HG03103 (cell line): ENCODE measurements around the gene RBMS2.

Experiments used
- ATAC-seq: cut with Tn5 transposase; IDR thresholded peaks from one replicate; pipeline ENCODE4 v1.9.1; 2021; ENCODE audit warnings: low read depth; ENCODE audit not compliant: unreplicated experiment

Gene RBMS2

DNA sequence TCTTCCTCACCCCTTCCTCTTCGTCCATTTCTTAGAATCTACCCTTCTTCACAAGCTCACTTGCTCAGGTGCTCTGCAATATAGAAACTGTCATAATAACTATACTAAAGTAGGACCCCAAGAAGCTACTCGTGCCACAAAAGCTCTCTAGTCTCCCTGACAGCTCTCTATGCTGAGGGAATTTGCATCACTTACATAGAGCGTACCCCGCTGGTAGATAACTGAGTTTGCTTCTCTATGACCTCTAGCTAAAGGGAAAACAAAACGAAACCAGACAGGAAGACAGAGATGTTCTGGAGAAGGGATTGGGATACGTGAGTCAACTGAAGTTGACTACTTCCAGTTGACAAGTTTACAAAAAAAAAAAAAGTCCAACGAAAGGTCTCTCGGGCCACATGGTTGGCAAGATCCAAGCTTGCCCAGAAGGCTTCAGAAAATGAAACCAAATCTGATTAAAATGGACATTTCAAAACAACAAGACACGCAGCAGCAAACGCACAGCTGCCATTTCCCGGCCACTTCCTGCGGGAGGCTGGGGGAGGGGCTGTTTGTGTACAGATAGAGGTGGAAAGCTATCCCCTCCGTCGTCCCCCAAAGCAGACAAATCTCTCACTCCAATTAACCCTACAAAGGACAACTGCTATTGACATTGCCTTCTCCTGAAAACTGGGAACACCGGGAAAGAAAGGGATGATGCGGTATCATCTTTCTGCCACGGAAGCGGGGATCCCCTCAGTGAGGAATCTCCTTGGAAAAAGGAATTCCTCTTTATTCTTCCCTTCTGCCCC lies 107.2 kb downstream of the RBMS2 start:
- ATAC-seq = no peak

DNA sequence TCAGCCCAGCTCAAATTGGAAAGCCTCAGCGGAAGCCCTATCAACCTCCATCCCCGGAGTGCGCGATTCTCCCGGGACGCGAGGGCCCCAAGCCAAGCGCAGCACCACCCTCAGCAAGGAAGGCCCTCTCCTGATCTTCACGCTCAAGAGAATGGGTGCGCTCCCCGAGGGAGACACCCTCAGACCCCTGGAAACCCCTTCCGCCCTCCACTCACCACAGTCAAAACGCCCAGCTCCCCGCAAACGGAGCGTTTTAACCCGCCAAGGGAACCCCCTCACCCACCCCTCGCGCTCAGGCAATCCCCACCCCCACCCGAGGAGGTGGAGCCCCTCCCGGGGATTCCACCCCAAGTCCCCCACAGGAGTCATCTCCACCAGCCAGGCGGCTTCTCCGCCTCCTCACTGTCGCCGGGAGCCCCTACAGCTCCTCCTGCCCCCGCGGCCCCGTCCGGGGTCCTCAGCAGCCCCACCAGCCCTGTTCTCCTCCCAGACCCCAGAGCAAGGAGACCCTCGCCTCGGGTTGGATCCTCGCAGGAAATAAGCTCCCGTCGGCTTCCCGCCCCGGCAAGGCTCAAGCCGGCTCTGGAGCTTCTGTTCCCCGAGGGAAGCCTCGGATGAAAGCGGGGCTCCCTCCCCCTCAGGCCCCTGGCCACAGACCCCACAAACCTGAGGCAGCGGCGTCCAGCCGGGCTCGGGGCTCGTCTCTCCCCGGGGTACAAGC lies 108.0 kb downstream of the RBMS2 start:
- ATAC-seq = no peak

DNA sequence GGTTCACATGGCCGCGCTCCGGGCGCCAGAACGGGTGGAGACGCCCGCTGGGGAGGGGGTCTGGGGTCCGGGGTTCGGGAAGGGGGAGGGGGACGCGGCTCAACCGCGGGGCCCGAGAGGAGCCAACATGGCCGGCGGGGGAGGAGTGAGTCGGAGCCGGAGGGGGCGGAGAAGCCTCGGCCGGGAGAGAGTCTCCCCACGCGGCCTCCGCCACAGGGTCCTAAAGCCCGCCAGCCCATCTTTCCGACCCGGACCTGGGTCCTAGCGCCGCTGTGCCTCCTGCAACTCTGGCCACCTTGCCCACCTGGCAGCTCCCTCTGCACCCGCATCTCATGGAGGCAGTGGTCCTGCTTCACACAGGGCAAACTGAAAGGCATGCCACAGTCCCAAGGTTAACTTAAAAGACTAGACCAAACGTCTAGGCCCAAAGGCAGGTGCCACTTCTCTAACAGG lies 108.6 kb downstream of the RBMS2 start, which contains the start of gene BAZ2A:
BAZ2A (minus strand) TSS at position 147 of the 453 bp plus-strand sequence. CDS start 12,796 bp downstream, outside the sequence.
- ATAC-seq = peak; percentile 51

DNA sequence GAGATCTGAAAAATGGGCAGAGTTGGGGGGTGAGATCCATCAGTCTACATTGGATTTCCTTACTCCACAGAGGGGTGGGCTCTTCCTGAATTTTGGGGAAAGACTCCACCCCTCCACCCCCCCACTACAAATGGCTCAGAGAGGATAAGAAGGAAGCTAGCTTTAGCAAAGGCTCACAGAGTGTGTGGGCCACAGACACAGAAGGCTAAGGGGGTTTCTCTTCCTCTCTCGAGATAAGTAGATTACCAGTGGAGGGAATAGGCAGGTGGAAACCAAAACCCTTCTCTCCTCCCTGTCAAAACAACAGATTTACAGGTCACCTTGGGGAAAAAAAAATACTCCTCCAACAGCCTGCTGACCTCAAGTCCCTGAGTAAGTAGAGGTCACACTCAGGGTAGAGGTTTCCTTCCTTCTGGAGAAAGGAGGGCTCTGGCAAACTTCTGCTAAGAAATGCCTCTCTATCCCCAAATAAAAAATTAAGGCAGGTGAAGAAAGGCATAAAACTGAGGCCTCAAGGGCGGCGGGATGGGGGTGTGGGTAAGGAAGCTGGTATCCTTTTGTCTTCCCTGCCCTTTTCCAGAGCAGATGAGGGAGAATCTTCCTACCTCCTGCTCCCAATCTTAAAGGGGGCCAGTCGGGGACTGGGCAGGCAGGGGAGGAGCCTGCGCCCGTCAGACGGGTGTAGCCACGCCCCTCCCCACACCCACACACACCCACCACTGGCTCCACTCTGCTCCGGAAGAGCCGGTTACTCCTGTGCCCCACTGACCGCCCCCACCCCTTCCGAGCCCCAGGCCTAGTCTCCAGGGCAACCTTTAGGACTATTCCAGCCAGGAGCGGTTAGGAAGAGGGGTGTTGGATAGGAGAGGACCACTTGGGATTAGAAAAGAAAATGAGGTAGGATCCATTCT lies 110.4 kb downstream of the RBMS2 start:
- no peak for ATAC-seq

DNA sequence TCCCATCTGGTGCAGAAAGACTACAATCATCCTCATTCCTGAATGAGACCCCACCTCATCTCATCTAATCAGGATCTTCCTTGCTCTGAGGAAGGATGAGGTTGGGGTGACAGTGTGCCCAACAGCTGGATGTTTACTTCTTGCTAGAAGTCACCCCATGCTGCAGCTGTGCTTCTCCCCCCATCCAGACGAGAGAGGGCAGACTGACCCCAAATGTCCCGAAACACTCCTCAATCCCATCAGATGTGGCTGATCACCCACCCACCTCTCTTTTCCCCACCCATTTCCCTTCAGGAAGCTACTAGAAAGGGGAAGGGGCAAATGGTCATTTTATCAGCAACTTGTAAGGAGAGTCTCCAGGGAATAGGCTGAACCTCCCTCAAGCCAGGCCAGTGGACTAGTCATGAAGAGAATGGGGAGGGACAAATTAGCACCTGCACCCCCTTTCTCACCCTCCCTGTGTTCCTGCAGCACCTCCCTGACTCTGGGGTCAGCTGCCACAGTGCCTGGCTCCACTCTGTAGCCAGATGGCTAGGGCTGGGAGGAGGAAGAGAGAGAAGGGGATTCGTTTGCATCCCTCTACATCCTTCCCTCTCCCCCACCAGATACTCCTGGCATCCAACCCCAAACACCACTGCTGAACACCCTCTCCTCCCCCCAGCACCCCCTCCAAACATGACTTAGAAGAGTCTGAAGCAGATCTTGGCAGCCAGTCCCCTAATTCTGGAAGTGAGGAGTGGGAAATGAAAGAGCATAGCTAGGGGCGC lies 111.3 kb downstream of the RBMS2 start:
- ATAC-seq = no peak

DNA sequence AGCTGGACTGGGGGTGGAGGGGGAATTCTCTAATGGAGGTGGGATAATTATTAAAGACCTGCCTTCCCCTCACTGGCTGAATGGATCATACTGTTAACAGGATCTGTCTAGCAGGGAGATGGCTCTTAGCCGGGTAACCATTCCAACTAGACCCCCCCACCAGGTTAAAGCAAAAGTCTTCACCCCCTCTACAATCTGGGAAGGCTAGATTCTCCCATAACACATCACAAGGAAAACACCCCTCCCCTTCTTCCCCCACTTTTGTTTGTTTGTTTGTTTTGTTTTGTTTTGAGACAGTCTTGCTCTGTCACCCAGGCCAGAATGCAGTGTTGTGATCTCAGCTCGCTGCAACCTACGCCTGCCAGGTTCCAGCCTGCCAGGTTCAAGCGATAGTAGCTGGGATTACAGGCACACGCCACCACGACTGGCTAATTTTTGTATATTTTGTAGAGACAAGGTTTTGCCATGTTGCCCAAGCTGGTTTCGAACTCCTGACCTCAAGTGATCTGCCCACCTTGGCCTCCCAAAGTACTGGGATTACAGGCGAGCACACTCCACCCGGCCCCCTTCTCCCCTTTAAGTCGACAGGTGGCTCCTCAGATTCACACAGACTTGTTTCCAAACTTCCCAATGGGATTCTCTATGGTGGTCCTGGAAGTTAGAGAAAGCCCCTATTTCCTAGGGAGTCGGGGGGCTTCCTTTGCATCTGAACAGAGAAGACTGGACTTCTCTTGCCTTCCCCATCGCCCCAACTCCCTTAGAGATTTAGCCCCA lies 112.0 kb downstream of the RBMS2 start:
- ATAC-seq = no peak

DNA sequence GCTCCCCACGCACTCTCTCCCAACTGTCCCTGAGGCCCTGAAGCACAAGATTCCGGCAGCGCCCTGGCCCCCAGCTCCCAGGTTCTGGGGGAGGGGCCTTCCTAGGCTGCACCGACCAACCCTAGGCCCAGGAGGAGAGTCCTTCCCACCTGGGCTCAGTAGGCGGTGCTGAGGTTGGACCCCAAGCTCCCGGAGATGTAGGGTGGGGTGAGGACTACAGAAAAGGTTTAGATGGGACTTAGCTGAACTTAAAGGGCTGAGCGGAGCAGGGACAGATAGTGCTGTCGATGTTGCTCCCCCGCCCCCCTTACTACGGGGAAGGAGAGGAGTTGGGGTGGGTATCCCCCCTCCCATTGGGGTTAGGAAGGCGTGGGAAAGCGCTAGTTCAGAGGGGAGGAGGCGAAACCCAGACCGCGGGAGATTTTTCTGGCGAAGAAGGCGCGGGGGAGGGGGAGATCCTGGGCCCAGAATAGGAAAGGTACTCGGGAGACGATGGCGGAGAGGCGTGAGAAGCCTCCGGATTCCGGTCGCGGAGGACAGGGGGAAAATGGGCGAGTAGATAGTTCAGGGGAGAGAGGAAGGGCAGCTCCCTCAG lies 112.7 kb downstream of the RBMS2 start:
- ATAC-seq = no peak

- ATAC-seq = no peak
These were observed 113.5 kb downstream of the RBMS2 start for GRCh38 chr12:56634837-56635791.

DNA sequence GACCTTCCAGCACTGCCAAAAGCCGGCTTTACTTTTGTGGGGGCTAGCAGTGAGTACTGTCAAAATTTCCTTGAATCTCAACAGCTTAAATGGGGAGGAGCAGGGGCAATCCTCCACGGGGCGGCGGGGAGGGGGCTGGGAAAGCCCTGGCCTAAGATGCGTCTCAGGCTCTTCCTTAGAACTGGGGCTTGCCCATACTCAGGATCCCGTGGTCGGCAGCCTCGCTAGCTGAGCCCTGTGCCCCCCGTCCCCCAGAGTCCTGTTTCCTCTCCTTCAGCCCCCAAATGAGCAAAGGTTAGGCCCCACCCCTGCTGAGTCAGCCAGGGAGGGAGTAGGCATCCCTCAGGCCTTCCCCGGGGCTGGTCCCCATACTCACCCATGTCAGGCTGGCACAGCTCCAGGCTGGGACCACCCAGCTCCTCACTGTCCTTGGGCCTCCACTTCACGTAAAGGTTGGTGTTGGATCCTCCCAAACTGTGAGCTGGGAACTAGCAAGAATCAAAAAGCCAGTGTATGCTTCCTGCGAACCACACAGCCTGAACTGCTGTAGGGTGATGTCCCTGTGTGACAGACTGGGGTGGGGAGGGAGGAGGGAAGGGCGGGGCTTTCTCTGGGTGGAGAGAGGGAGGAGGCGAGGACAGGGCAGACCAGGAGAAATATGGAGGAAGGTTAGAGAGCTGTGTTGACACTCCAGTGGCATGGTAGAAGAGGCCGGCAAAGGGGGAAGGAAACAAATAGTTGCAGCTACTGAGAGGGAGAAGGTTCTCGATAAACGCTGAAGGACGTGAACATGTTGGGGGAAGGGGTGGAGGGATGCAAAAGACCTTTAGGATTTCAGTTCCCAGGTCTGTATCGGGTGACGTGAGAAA lies 114.4 kb downstream of the RBMS2 start:
- ATAC-seq = peak; percentile 33

DNA sequence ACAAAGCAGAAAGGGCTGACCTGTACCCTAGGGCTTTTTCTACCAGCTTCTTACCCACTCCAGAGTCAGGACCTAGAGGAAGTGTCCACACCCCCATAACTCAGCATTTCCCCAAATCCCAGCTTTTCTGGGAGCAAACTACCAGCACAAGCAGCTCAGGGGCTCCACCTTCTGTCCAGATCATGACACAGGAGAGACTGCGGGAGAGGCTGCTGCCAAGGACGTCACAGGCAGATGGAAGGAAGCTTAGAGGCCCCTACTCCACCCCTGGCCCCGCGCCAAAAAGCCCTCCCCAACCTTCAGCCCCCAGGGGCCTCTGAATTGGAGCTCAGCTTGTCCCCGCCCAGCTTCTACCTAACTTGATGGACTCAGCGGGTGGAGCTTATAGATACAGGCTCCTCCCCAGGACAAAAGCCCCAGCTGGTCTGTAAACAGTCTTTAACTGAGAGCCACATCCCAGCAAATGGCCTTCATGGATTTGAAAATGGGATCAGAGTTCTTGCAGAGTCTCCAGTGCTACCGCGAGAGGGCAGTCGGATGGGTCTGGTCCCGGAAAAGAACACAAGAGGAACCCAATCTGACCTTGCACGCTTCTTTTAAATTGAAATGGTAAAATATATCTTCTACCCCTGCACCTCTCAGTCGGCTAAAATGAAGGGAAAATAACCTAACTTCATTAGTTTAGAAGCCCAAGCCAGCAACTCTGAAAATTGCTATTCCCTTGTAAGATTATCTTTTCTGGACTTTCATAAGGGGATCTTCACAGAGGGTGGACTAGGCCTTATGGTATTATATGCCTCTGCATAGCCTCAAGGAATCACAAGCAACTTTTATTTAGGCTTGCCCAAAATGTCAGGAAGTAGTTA lies 115.3 kb downstream of the RBMS2 start:
- peak; percentile 48 for ATAC-seq

DNA sequence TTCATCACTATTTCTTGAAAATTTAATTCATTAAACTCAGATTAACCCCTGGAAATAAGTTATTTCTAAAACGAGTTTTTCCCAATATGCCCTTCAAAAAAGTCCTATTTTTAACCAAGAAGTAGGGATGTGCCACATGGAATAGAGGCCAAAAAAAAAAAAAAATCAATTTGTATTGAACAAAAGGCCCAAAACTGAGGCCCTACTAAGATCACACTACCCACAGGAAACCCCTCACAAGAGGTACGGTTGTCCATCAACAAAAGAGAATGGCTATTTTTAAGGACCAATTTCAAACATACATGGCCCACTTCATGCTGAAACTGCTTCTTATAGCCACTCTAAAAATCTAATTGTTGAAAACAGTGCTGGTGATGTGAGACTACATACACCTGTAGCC lies 116.0 kb downstream of the RBMS2 start:
- no peak for ATAC-seq

GRCh38 chr12:56641219-56641618 lies 119.6 kb downstream of the RBMS2 start:
- ATAC-seq = no peak

DNA sequence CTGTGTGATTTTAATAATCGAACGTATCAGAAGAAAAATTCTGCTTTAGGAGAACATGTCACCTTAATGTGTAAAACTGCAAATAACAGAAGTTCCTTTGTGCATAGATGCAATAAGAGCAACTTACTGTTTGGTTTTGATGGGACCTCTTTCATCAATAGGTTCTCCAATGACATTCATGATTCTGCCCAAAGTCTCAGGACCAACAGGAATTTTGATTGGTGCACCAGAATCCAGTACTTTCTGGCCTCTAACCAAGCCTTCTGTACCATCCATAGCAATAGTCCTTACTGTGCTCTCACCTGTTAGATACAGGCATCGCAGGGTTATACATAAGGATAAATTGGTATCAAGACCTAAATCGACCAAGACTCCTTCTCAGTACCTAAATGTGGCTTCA lies 123.0 kb downstream of the RBMS2 start:
- no peak for ATAC-seq

DNA sequence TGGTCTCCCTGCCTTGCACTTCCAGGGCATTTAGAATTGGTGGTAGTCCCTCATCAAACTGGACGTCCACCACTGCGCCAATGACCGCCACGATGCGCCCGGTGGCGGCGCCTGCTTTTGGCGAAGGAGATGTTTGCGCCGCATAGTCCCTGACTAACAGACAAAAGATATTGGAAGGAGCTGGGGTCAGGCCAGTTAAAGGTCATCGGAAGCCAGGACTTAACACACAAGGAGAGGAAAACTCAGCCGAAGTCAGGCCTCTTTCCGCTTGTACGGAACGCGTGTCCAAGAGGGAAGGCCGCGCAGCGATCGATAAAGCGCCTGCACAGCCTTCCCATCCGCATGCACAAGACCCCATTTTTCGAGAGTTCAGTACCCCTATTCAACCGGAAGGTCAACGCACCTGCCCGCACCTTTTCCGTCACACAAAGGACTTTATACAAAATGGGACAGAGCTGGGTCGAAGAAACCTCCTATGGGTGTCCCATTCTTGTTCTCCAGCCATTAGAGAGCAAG lies 123.6 kb downstream of the RBMS2 start:
- ATAC-seq = no peak
